ENCODE results near the gene SUPT5H. TPM values are rescaled to one million over a fixed set of nuclear protein-coding genes. Genes with fewer than 3 reads are reported as not detected.
A peak's percentile ranks its signal among the peaks of the same experiment; 100 is the strongest.

SUPT5H gene
- total and polyA plus RNA-seq, 2 of the 13 experiments (the other 11 are each of a cell fraction or from before 2014, with no cell fraction given) = 48.2 to 51.7 TPM

DNA sequence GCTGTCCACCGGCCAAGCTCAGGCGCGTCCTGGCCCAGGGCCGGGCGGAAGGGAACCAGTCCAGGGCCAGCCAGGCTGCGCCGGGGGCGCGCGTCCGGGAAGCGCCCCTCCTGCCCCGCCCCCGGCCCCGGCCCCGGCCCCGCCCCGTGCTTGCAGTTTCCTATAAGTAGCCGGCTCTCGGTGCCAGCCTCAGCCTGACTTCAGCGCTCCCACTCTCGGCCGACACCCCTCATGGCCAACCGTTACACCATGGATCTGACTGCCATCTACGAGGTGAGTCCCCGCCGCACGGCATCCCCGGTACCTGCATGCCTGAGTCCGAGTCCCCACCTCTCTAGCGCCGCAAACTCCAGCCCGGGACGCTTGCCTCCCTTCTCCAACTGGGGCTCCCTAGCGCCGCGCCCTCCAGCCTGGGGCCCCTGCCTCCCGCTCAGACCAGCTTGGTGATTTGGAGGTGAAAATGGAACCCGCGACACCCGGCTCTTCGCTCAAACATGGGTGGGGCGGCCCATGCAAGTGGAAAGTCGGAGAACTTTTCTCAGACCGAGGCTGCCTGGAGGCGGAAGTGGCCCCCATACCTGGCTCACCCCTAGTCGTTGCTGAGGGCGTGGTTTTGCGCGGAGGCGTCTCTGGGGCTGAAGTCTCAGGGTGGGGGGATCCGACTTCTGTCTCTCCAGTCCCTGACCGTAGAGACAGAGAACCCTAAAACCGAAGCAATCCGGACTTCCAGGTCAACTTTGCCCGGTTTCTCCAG is 38.5 kb upstream of the SUPT5H start, which contains the start of gene ZFP36 (continued):
- TF ChIP-seq, protein P1, sequence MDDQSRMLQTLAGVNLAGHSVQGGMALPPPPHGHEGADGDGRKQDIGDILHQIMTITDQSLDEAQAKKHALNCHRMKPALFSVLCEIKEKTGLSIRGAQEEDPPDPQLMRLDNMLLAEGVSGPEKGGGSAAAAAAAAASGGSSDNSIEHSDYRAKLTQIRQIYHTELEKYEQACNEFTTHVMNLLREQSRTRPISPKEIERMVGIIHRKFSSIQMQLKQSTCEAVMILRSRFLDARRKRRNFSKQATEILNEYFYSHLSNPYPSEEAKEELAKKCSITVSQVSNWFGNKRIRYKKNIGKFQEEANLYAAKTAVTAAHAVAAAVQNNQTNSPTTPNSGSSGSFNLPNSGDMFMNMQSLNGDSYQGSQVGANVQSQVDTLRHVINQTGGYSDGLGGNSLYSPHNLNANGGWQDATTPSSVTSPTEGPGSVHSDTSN (CRISPR knock-in tag; IDR thresholded peaks at IDR 0.05; ENCODE audit: borderline replicate concordance) = no peak
- no peak for TF ChIP-seq FOXP4 (CRISPR knock-in tag; IDR thresholded peaks at IDR 0.05)
- TF ChIP-seq SIN3B (IDR thresholded peaks at IDR 0.05; ENCODE audit: low read length) = 0 out of 2 replicates have a peak, but pooled peaks have one; percentile 53
- TF ChIP-seq RFX3 (CRISPR knock-in tag; IDR thresholded peaks at IDR 0.05) = no peak
- TF ChIP-seq FOXO1 (CRISPR knock-in tag; IDR thresholded peaks at IDR 0.05) = peak; percentile 51
- TF ChIP-seq UBTF (CRISPR knock-in tag; IDR thresholded peaks at IDR 0.05) = 0 out of 2 replicates have a peak, but pooled peaks have one; percentile 52
- peak; percentile 58; the same call in 1 of the 2 replicates for TF ChIP-seq MAZ (IDR thresholded peaks at IDR 0.05; ENCODE audit: borderline replicate concordance, low read depth, low read length)
- peak; percentile 53; the same call in 1 of the 2 replicates for TF ChIP-seq MAZ (CRISPR knock-in tag; IDR thresholded peaks at IDR 0.05; ENCODE audit: low read depth)
- no peak for TF ChIP-seq PRDM15 (CRISPR knock-in tag; IDR thresholded peaks at IDR 0.05)
- peak; percentile 87 for TF ChIP-seq EED (CRISPR knock-in tag; IDR thresholded peaks at IDR 0.05)
- 0 out of 2 replicates have a peak, but pooled peaks have one; percentile 33 for TF ChIP-seq BRCA1 (CRISPR knock-in tag; IDR thresholded peaks at IDR 0.05)
- peak; percentile 60; the same call in 1 of the 2 replicates for TF ChIP-seq ZNF431 (CRISPR knock-in tag; IDR thresholded peaks at IDR 0.05; ENCODE audit: borderline replicate concordance, low read depth)
- peak; percentile 28; the same call in 1 of the 2 replicates for TF ChIP-seq KLF12 (CRISPR knock-in tag; IDR thresholded peaks at IDR 0.05; ENCODE audit: borderline replicate concordance)
- no peak for TF ChIP-seq HOXA3 (CRISPR knock-in tag; IDR thresholded peaks at IDR 0.05)
